ENCODE measurements around the gene PLCB1.

DNA sequence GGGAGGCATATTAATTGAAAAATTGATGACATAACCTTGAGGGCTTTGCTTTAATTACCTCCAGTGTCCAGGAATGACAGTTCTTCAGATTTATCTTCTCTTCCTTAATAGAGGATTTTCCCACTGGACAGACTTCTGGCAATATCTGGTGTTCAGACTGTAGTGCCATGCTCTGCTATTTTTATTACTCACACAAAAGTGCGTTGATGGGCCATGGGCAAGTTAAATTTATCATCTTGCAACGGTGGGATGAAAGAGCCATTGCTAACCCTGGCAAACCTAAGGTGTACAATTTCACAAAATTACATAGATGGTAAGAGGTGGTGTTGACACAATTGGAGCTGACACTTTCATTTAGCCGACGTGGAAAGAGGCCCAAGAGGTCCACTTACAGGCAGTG, 683.1 kb downstream of the PLCB1 start:
- TF ChIP-seq, protein P1, sequence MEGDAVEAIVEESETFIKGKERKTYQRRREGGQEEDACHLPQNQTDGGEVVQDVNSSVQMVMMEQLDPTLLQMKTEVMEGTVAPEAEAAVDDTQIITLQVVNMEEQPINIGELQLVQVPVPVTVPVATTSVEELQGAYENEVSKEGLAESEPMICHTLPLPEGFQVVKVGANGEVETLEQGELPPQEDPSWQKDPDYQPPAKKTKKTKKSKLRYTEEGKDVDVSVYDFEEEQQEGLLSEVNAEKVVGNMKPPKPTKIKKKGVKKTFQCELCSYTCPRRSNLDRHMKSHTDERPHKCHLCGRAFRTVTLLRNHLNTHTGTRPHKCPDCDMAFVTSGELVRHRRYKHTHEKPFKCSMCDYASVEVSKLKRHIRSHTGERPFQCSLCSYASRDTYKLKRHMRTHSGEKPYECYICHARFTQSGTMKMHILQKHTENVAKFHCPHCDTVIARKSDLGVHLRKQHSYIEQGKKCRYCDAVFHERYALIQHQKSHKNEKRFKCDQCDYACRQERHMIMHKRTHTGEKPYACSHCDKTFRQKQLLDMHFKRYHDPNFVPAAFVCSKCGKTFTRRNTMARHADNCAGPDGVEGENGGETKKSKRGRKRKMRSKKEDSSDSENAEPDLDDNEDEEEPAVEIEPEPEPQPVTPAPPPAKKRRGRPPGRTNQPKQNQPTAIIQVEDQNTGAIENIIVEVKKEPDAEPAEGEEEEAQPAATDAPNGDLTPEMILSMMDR (conservative IDR thresholded peaks at IDR 0.05; ENCODE audit: low read depth, low read length): no peak
- no peak for TF ChIP-seq EZH2 (IDR thresholded peaks at IDR 0.05; ENCODE audit: borderline replicate concordance, low read depth, low read length, poor library complexity, severe bottlenecking)
